KOPT-K1 (cell line): ENCODE results near the gene C1RL.
A peak's percentile ranks its signal among the peaks of the same experiment; 100 is the strongest.

Experiments
- H3K27ac ChIP-seq: fragments of 200-600 bp; sonication (generic); 2 replicates; pipeline ENCODE4 v1.5.1; 2016; ENCODE audit warnings: antibody characterized with exemption, mild to moderate bottlenecking, low read depth, low read length; ENCODE audit not compliant: poor library complexity, severe bottlenecking
- H3K36me3 ChIP-seq: fragments of 200-600 bp; sonication (generic); 2 replicates; pipeline ENCODE4 v1.5.1; 2017; ENCODE audit warnings: antibody characterized with exemption, mild to moderate bottlenecking, low read length, moderate library complexity; ENCODE audit not compliant: insufficient read depth
- H3K9me3 ChIP-seq: fragments of 200-600 bp; sonication (generic); 2 replicates; pipeline ENCODE4 v1.5.1; 2017; ENCODE audit warnings: antibody characterized with exemption, low read length, mild to moderate bottlenecking; ENCODE audit not compliant: insufficient read depth, poor library complexity, severe bottlenecking

C1RL gene

DNA sequence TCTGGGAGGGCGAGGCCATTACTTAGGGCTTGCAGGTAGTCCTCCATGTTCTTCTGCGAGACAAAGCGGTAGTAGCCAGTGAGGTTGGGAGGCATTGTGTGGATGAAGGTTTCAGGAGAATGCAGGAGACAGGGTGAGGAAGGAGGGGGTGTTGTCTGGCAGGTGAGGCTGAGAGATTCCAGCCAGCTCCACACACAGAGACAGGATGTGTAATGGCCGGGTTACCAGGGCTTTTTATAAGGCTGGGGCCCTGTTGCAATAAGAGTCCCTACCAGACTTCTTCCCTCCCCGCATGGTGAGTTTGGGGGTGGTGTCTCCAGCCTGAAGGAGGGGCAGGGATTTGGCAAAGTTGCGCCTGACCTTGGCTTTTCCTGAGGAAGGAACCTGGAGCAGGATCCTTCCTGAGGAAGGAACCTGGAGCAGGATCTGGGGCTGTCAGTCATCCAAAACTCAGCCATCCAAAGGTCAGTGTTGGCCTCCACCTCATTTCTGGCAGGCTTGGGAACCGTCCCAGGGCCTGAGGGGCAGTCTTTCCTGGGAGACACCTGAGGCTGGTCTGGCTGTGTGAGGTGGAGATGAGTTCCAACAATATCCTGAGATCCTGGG is 19.8 kb upstream of the C1RL start, which contains the start of gene RBP5:
Gene RBP5 (minus strand): TSS at position 209 of the 606 bp plus-strand sequence. CDS start 114 bp downstream, at position 95.
- H3K9me3 ChIP-seq, result no peaks in the 10 kb centered on the region
- H3K27ac ChIP-seq, result peak within 1 kb of the TSS; percentile 45

DNA sequence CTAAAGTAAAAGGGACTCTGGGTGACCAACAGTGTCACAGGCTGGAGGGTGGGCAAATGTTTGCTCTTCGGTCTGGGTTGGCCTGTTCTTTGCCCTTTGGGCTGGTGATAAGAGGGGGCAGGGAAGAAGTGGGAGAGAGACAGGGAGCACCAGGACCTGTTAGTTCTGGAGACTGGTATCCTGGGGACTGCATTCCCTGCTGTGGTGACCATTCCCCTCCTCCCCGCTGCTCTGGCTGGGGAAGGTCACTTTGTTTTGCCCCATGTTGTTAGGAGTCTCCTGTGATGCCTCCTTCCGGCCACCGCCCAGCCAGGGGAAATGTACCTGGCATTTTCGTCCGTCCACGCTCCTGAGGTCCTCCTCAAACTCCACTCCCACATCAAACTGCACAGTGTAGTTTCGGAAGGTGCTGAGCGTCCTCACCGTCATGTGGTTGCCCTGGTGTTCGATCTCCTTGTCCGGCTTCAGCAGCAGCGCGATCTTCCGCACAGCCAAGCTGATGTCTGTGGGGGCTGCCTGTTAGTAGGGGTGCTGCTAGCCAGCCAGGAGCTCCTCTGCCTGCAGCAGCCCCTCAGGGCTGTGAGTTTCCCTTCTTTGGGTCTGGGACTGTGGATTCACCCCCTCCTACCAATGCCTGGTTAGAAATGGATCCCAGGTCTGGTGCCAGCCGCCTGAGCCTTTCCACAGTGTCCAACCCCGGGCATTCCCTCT is 19.1 kb upstream of the C1RL start:
- Histone ChIP-seq H3K27ac (no peak overlapping the region), H3K9me3 (no peaks in the 10 kb centered on the region), H3K36me3 (no peaks in the 10 kb centered on the region)

More for the DNA sequence above, 19.8 kb upstream of the C1RL start, which contains the start of gene RBP5:
- H3K36me3 ChIP-seq, result no peaks in the 10 kb centered on the region

DNA sequence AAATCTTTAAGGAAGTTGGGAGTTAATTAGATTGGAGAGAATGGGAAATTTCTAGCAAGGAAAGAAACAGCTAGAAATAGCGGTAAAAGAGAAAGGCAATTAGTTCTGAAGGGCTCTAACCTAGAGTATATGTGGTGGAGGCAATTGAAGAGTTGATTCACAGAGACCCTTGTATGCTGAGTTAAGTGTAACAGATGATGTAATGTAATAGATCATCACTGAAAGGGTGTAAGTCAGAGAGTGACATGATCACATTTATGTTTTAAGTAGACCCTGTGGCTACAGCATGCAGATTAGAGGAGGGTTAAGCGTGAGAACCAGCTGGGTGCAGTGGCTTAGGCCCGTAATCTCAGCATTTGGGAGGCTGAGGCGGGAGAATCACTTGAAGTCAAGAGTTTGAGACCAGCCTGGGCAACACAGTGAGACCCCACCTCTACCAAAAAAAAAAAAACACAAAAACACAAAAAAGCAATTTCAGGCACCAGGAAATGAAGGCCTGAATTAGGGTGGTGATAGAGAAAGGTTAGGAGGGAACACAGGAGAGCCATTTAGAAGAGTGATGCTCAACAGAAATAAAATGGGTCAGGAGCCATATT is 16.7 kb upstream of the C1RL start:
- Histone ChIP-seq H3K27ac (no peak overlapping the region), H3K9me3 (no peaks in the 10 kb centered on the region), H3K36me3 (no peaks in the 10 kb centered on the region)

DNA sequence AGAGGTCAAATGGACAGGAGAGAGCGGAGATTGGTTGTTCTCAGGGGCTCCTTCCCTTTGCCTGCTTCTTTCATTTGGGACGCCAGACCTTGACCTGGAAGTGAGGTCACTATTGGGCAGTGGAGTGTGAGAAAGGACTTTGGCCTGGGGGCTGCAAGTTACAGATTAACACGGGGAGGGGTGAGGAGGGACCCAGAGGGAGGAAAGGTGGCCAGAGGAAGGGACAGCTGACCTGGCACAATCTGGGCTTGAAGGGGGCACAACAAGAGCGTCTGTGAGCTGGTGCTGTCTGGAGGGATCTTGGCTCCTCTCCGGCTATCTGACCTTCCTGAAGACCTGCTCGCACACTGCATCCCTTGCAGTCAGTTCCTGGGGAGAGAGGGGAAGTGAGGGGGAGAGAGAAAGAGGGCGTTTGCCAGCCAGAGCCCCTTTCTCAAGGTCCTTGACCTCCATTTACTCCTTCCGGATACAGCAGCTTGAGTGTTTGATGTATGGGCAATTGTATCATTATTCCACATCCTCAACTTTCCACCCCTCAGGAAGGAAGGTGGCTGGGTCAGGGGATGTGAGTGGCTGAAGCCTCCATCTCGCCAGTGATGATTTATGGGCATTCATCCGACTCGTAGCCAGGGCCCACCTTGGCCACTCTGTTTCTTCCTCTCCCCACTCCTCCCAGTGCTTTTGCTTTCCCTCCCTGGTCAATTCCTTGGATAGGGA is 14.9 kb upstream of the C1RL start:
- H3K27ac ChIP-seq, result no peak overlapping the region
- H3K36me3 ChIP-seq, result no peaks in the 10 kb centered on the region

DNA sequence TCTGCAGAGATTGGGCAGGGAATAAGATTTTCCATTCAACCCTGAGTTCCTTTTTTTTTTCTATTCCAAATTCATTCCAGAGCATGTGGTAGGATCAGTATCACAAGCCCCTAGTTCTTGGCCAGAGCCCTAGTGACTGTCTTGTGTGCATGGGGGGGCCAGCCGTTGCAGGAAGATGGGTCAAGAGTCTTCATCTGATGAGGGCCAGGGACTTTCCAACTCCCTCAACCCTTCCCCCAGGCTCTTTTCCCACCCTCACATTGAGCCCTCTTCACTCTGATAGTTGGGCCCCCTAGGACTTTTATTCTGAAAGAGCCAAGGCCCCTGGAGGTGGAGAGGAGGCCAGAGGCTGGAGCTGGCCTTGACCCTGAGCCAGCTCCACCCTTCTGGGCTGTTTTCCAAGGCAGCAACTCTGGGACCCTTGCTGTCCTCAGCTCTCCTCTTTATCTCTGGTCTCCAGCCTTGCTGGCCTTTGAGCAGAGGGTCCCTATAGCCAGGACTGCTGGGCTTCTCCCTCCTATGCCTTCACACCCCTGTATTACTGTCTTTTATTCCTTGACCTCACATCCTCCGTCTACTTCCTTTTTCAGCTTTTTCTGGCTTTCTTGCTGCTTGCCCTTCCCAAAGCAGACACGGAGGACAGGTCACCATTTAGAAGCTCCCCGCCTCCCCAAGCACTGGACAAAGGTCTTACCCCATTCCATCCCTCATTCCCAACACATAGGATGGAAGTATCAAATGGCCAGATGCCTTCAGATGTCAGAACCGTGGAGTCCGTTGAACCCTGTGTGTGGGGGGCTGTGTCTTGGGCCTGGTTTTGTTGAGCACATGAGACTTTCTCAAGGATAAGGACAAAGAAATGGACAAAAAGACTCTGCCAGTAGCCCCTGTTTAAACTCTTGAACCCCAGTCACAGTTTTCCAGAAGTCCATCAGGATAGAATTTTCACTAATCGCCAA is 14.1 kb upstream of the C1RL start:
- Histone ChIP-seq H3K27ac (no peak overlapping the region), H3K9me3 (no peaks in the 10 kb centered on the region), H3K36me3 (peaks cover 2% of the 10 kb centered on the region; the same call in 1 of the 2 replicates)

More for the DNA sequence above, 14.9 kb upstream of the C1RL start:
- no peaks in the 10 kb centered on the region for H3K9me3 ChIP-seq

DNA sequence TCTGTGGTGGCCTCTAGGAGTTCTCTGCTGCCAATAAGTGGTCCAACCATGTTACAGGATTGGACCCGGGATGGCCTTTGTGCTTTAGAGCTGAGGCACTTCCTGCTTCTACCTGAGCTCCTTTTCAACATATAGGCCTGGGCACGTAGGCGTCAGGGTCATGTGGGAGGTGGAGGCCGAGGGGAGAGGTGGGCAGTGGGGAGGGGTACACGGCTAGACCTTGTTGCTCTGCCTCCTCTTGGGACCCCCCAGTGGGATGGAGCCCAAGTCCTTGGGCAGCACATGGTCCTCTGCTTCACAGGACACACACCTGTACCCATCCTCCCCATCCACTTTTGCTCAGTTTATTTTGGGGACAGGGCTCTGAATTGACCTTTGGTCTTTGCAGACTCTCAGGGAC is 12.3 kb upstream of the C1RL start:
- peaks cover 8% of the 10 kb centered on the region; the same call in 1 of the 2 replicates for H3K36me3 ChIP-seq
- no peaks in the 10 kb centered on the region for H3K9me3 ChIP-seq
- no peak overlapping the region for H3K27ac ChIP-seq

DNA sequence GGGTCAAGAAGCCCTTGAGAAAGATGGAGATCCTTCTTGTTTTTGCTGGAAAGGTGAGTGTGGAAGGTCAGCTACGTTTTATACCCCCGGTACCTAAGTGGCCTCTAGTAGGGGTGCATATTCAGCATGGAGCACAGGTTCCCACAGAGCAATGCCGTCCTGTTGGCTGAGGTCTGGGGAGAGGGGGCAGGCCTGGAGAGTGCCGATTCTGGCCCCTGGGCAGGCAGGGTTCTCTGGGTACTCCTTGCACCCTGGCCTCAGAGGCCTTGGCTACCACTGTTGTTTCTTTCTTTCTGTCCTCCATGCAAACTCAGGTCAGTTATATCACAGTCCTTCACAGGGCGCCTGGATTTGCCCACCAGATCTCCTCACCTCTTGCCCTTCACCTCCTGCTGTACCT is 11.2 kb upstream of the C1RL start:
- H3K36me3 ChIP-seq, result peaks cover 19% of the 10 kb centered on the region; the same call in 1 of the 2 replicates
- H3K27ac ChIP-seq, result no peak overlapping the region
- no peaks in the 10 kb centered on the region for H3K9me3 ChIP-seq

DNA sequence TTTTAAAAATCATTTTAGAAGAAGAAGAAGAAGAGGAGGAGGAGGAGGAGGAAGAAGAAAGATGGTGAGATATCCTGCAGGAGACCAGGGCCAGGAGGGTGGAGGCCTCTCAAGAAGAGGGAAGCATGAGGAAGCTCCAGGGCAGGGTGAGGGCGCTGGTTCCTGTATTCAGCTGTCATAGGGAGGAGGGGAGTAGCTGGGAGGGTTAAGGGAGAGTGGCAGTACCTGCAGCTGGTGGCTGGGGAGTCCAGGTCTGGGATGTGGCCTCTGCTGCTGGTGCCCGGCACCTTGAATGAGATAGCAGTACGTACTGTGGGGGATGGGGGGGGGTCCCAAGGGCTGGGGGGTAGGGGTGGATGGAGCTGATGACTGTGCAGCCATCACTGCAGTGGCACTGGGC is 9.9 kb upstream of the C1RL start:
- H3K27ac ChIP-seq, result no peak overlapping the region
- no peaks in the 10 kb centered on the region for H3K9me3 ChIP-seq
- H3K36me3 ChIP-seq, result peaks cover 25% of the 10 kb centered on the region; the same call in 1 of the 2 replicates

DNA sequence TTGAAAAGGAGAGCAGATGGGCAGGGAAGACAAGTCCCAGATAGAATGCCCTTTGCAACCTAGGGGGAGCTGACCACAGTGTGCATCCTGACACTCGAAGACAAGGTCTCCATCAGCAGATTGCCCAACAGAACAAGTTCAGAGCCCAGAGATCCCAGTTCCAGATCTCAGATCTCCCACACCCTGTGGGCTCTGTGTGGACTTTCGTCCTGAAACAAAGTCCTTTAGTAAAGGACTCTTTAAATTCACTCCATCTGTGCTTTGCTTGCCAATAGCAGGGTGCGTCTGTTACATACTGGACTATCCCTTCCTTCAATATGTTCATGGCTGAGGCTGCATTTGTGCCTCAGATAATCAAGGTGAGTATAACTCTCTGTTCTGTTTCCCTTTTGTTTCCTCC is 8.7 kb upstream of the C1RL start:
- Histone ChIP-seq H3K9me3 (no peaks in the 10 kb centered on the region), H3K36me3 (peaks cover 28% of the 10 kb centered on the region; the same call in 1 of the 2 replicates), H3K27ac (no peak overlapping the region)

DNA sequence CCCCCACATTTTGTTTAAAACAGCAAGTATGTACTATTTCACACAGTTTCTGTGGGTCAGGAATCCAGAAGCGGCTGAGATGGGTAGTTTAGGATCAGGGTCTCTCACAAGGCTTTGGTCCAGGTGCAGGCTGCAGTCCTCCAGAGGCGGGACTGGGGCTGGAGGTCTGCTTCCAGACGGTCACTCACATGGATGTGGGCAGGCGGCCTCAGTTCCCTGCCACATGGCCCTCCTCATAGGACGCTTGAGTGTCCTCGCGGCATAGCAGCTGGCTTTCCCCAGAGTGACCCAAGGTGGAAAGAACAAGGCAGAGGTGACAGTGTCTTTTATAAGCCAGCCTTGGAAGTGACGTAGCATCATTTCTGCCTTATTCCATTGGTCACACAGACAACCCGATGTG is 7.9 kb upstream of the C1RL start:
- H3K36me3 ChIP-seq, result peaks cover 28% of the 10 kb centered on the region; the same call in 1 of the 2 replicates
- H3K9me3 ChIP-seq, result no peaks in the 10 kb centered on the region
- H3K27ac ChIP-seq, result no peak overlapping the region

DNA sequence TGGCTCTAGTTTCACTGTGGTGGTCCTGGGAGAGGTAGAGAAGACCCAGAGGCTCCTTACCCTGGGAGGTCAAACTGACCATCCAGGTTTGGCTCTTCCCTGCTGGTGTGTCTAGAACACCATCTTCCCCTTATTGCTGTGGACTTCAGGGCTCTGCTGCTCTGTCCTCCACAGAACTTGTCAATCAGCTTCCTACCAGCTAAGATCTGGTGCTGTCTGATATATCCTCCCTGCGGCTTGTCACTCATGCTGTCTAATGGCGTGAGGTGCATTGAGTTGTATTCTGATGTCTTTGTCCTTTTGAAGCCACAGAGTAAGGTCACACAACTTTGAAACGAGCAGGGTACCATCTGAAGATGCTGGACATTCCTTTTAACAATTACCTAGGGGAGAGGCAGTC is 7.2 kb upstream of the C1RL start:
- peaks cover 28% of the 10 kb centered on the region; the same call in 1 of the 2 replicates for H3K36me3 ChIP-seq
- H3K9me3 ChIP-seq, result no peaks in the 10 kb centered on the region
- no peak overlapping the region for H3K27ac ChIP-seq

DNA sequence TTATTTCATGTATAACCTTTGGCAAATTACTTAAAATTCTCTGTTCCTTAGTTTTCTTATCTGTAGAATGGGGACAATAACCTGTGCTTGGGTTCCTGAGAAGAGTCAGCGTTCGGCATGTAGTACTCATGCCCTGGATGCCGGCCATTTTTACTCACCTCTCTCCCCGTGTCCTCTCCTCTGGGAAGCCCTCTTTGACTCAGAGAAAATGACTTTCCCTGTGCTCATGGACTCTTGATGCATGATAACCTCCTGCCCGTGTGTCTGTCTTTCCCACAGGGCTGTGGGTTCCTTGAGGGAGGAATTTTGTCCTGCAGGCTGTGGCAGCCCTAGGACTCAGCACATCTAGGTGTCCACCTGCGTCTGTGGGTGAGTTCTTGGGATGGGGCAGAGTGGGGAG is 5.8 kb upstream of the C1RL start:
- Histone ChIP-seq H3K27ac (no peak overlapping the region), H3K9me3 (no peaks in the 10 kb centered on the region), H3K36me3 (peaks cover 28% of the 10 kb centered on the region; the same call in 1 of the 2 replicates)

DNA sequence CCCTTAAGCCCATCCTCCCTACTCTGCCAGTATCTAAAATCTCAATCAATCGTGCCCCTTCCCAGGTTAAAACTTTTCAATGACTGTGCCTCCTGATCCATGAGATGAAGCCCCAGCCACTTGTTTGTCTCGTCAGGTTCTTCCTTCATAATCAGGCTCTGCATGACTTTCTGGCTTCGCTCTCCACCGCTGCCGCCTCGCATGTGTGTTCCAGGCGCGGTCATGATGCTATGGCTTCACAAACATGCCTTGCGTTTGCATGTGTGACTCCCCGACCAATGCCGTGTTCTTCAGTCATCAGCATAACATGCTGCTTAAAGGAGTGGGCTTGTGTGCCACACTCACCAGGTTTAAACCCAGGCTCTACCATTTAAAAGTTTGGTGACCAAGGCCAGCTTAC is 5.0 kb upstream of the C1RL start:
- Histone ChIP-seq H3K9me3 (no peaks in the 10 kb centered on the region), H3K36me3 (peaks cover 28% of the 10 kb centered on the region; the same call in 1 of the 2 replicates), H3K27ac (no peak overlapping the region)

DNA sequence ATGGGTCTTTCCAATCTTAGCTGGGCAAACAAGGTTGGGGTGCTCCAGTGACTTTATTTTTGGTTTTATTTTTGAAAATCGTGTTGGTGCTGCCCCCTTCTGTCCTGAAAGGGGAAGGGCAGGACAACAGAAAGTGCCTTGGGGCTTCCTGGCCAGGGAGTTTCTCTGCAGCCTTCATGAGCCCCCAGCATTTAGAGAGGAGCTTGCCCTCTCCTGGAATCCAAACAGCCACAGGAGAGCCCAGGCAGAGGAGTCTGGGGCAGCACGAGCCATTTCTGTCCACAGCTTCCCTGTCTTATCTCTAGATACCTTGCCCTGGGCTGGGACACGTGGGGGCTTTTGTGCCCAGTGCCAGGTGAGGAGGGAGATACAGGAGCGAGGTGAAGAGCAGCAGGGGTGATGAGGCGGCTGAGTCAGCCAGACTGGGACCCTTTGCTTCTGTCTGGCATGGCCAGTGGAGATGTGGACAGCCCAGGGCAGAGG is 4.4 kb upstream of the C1RL start:
- Histone ChIP-seq H3K36me3 (peaks cover 28% of the 10 kb centered on the region; the same call in 1 of the 2 replicates), H3K9me3 (no peaks in the 10 kb centered on the region), H3K27ac (no peak overlapping the region)
